HCT116 (cell line): ENCODE results near the gene CAPG. TPM values are rescaled to one million over a fixed set of nuclear protein-coding genes. Genes with fewer than 3 reads are reported as not detected.

Source experiments
- ATAC-seq: fragments of 200-7000 bp; cut with Tn5 transposase; 2 replicates; pipeline ENCODE4 v1.9.1; 2020; ENCODE audit warnings: mild to moderate bottlenecking, moderate library complexity
- BruUV-seq: library from RNA; stranded (reverse); fragments of 400-500 nt; replicated peaks from 2 replicates; lab custom pipeline; 2021; lab: Mats Ljungman, UMichigan
- CTCF ChIA-PET: fragments of 300-600 bp; sonication (Branson Sonifier 250); formaldehyde crosslinking; loops from one replicate; lab custom pipeline; 2021; ENCODE audit warnings: antibody characterized with exemption; lab: Charles Lee
- POLR2A ChIA-PET: fragments of 300-600, 350-600 bp; sonication (Branson Sonifier 250); formaldehyde crosslinking; loops from one replicate; lab custom pipeline; 2021; ENCODE audit warnings: antibody characterized with exemption; lab: Charles Lee
- RAD21 ChIA-PET, 2 experiments: fragments of 300-600 bp; sonication (Branson Sonifier 250); formaldehyde crosslinking; loops; one replicate each; lab custom pipeline; 2023; ENCODE audit warnings: low total read pairs in 2 of 2; ENCODE audit not compliant: uncharacterized antibody in 2 of 2, unreplicated experiment in 2 of 2, low non-redundant PET in 1 of 2; lab: Charles Lee
- DNase-seq: peaks from one replicate; pipeline ENCODE4 v3.0.0-alpha.2; 2010; ENCODE audit warnings: low read depth, low spot score
- H2AFZ ChIP-seq: fragments of 200-600 bp; shearing (Covaris generic), sonication (generic); 2 replicates; pipeline ENCODE4 v1.6.1; 2017; ENCODE audit warnings: low read depth, mixed run types, mixed read lengths, antibody characterized with exemption, low read length; ENCODE audit not compliant: poor library complexity, severe bottlenecking
- H3K27ac ChIP-seq: 2 replicates; pipeline ENCODE4 v1.5.1; 2012; ENCODE audit warnings: low read depth, low read length
- H3K27me3 ChIP-seq: fragments of 200-600 bp; sonication (generic); 2 replicates; pipeline ENCODE4 v1.6.1; 2016; ENCODE audit warnings: mixed run types, low read length, mixed read lengths; ENCODE audit not compliant: insufficient read depth
- H3K36me3 ChIP-seq, 2 experiments: fragments of 200-500 bp in 1 of 2; fragments of 200-600 bp in 1 of 2; sonication (Bioruptor generic) in 1 of 2; sonication (generic) in 1 of 2; 2 replicates each; pipeline versions ENCODE4 v1.5.1 to v1.6.1; 2014 to 2016; ENCODE audit warnings: low read length in 2 of 2, inconsistent platforms in 1 of 2, mixed read lengths in 1 of 2, mixed run types in 1 of 2; ENCODE audit not compliant: insufficient read depth in 2 of 2, control insufficient read depth in 1 of 2
- H3K4me1 ChIP-seq, 2 experiments: fragments of 200-600 bp in 1 of 2; sonication (generic) in 1 of 2; 2 replicates each; pipeline versions ENCODE4 v1.5.1 to v1.6.1; 2012 to 2017; ENCODE audit warnings: low read length in 2 of 2, inconsistent platforms in 1 of 2, mild to moderate bottlenecking in 1 of 2, mixed read lengths in 1 of 2, mixed run types in 1 of 2, moderate library complexity in 1 of 2; ENCODE audit not compliant: insufficient read depth in 2 of 2, control insufficient read depth in 1 of 2
- H3K4me2 ChIP-seq: fragments of 200-600 bp; sonication (generic); 2 replicates; pipeline ENCODE4 v1.6.1; 2017; ENCODE audit warnings: mixed run types, low read length, mixed read lengths
- H3K4me3 ChIP-seq, 2 experiments: fragments of 200-600 bp in 1 of 2; sonication (generic) in 1 of 2; replicated peaks in 1 of 2; 2 replicates each; pipeline ENCODE4 v1.5.1; 2011 to 2016; ENCODE audit warnings: low read length in 2 of 2, control low read depth in 1 of 2, low read depth in 1 of 2, mild to moderate bottlenecking in 1 of 2, mixed read lengths in 1 of 2, mixed run types in 1 of 2
- H3K79me2 ChIP-seq: fragments of 200-600 bp; sonication (generic); 2 replicates; pipeline ENCODE4 v1.6.1; 2017; ENCODE audit warnings: mild to moderate bottlenecking, mixed run types, low read length, moderate library complexity, mixed read lengths; ENCODE audit not compliant: insufficient read depth
- H3K9ac ChIP-seq: fragments of 200-600 bp; sonication (generic); 2 replicates; pipeline ENCODE4 v1.6.1; 2016; ENCODE audit warnings: low read length, mixed read lengths
- H3K9me2 ChIP-seq: fragments of 200-600 bp; sonication (generic), shearing (Covaris generic); 2 replicates; pipeline ENCODE4 v1.6.1; 2017; ENCODE audit warnings: mixed run types, mild to moderate bottlenecking, moderate library complexity; ENCODE audit not compliant: insufficient read depth
- H3K9me3 ChIP-seq, 2 experiments: fragments of 200-500 bp in 1 of 2; fragments of 200-600 bp in 1 of 2; sonication (Bioruptor generic) in 1 of 2; sonication (generic) in 1 of 2; 2 replicates each; pipeline ENCODE4 v1.6.1; 2014 to 2017; ENCODE audit warnings: low read length in 2 of 2, mixed read lengths in 2 of 2, inconsistent platforms in 1 of 2, low read depth in 1 of 2, mild to moderate bottlenecking in 1 of 2, mixed run types in 1 of 2, moderate library complexity in 1 of 2; ENCODE audit not compliant: control insufficient read depth in 1 of 2, insufficient read depth in 1 of 2
- H4K20me1 ChIP-seq: fragments of 200-600 bp; sonication (generic), shearing (Covaris generic); 2 replicates; pipeline ENCODE4 v1.6.1; 2017; ENCODE audit warnings: mixed run types, mild to moderate bottlenecking, moderate library complexity; ENCODE audit not compliant: insufficient read depth
- ATF3 ChIP-seq: IDR thresholded peaks from 2 replicates; pipeline ENCODE4 v1.6.1; 2012
- CBX3 ChIP-seq: IDR thresholded peaks from 2 replicates; pipeline ENCODE4 v1.6.1; 2012; ENCODE audit warnings: low read depth
- CEBPB ChIP-seq: IDR thresholded peaks from 2 replicates; pipeline ENCODE4 v1.6.1; 2012; ENCODE audit warnings: low read depth
- EGR1 ChIP-seq: IDR thresholded peaks from 2 replicates; pipeline ENCODE4 v1.6.1; 2012; ENCODE audit warnings: low read depth
- ELF1 ChIP-seq: IDR thresholded peaks from 2 replicates; pipeline ENCODE4 v1.6.1; 2012; ENCODE audit warnings: low read depth, borderline replicate concordance
- EZH2 ChIP-seq: fragments of 200-600 bp; sonication (generic); IDR thresholded peaks from 2 replicates; pipeline ENCODE4 v1.6.1; 2017; ENCODE audit warnings: antibody characterized with exemption, mixed run types
- EZH2phosphoT487 ChIP-seq: fragments of 200-600 bp; IDR thresholded peaks from 2 replicates; pipeline ENCODE4 v1.6.1; 2018; ENCODE audit warnings: antibody characterized with exemption, borderline replicate concordance
- JUND ChIP-seq: IDR thresholded peaks from 2 replicates; pipeline ENCODE4 v1.6.1; 2012
- MAX ChIP-seq: IDR thresholded peaks from 2 replicates; pipeline ENCODE4 v1.6.1; 2012
- REST ChIP-seq: IDR thresholded peaks from 2 replicates; pipeline ENCODE4 v1.6.1; 2012; ENCODE audit warnings: low read depth
- SIN3A ChIP-seq: IDR thresholded peaks from 2 replicates; pipeline ENCODE4 v1.6.1; 2012; ENCODE audit warnings: low read depth
- SRF ChIP-seq: IDR thresholded peaks from 2 replicates; pipeline ENCODE4 v1.6.1; 2012; ENCODE audit warnings: low read depth
- TCF7L2 ChIP-seq: IDR thresholded peaks from 2 replicates; pipeline ENCODE4 v1.7.0; 2011; ENCODE audit warnings: borderline replicate concordance, inconsistent platforms; ENCODE audit not compliant: insufficient read depth, insufficient read length; ENCODE audit errors: extremely low read depth
- ZBTB33 ChIP-seq: IDR thresholded peaks from 2 replicates; pipeline ENCODE4 v1.6.1; 2011; ENCODE audit warnings: mild to moderate bottlenecking, low read length, moderate library complexity; ENCODE audit not compliant: insufficient replicate concordance; ENCODE audit errors: extremely low read depth
- intact Hi-C: fragments of 100-400 bp; cut with micrococcal nuclease; formaldehyde crosslinking; loops from 2 replicates; pipeline ENCODE4 v1.10.0; 2022
- total RNA-seq: library from RNA; stranded (reverse); gene quantifications from one replicate; pipeline ENCODE4 v1.2.1, GENCODE V29; 2021; ENCODE audit not compliant: unreplicated experiment
- TF ChIP-seq, protein P1 (sequence below), 3 experiments: fragments of 200-600 bp in 1 of 3; sonication (generic) in 1 of 3; IDR thresholded peaks in 2 of 3; conservative IDR thresholded peaks in 1 of 3; 2 replicates each; pipeline ENCODE4 v1.5.1; 2012 to 2017; ENCODE audit warnings: low read depth in 2 of 3, low read length in 2 of 3, antibody characterized with exemption in 1 of 3, borderline replicate concordance in 1 of 3, control low read depth in 1 of 3, mild to moderate bottlenecking in 1 of 3, mixed read lengths in 1 of 3, mixed run types in 1 of 3, moderate library complexity in 1 of 3; ENCODE audit not compliant: insufficient read depth in 1 of 3

The CAPG gene
- total RNA-seq, 1 experiment from 2014 or later = 223 TPM

DNA sequence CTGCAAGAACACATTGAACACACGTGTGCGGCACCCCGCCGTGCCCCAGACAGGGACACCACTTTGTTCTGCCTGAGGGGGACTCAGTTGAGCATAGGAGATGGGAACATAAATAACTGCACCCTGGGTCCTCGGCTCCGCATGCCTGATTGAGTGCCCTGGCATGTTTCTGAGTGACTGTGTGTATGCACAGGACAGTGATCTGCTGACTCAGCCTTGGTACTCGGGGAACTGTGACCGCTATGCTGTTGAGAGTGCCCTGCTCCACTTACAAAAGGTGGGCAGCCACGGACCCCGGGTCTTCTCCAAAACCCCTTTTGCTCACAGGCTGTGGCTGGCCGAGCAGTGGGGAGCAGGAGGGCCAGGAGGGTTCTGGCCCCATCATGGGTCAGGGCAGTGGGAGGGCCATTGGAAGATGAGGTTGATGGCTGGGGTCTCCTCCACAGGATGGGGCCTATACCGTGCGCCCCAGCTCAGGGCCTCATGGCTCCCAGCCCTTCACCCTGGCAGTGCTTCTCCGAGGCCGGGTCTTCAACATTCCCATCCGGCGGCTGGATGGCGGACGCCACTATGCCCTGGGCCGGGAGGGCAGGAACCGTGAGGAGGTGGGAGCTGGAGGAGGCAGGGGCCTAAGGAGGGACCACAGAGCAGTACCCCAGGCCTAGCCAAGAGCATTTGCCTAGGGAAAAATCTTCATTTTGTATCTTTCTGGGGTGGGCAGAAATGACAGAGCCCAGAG lies 25.2 kb upstream of the CAPG start:
- H3K4me2 ChIP-seq = no peak overlapping the region
- ATAC-seq = no peak
- no peaks in the 10 kb centered on the region for H3K9me3 ChIP-seq
- no peaks in the 10 kb centered on the region for H3K79me2 ChIP-seq
- ChIA-PET POLR2A (interaction anchor here (1.0 kb wide), 1 partner anchor 104 kb away, joined by 4 read pairs; no protein-coding TSS in a partner anchor), RAD21 (no interaction called here), CTCF (interaction anchor here (0.9 kb wide), 1 partner anchor 10 kb away, joined by 3 read pairs; no protein-coding TSS in a partner anchor)
- no peak for DNase-seq
- peaks cover 24 to 43% of the 10 kb centered on the region in 2 experiments for H3K4me1 ChIP-seq
- no peak overlapping the region for H2AFZ ChIP-seq
- H3K27ac ChIP-seq = peak overlapping the region; percentile 24; the same call in 1 of the 2 replicates
- H3K4me3 ChIP-seq = no peak overlapping the region
- no peaks in the 10 kb centered on the region for H4K20me1 ChIP-seq
- H3K9me2 ChIP-seq = no peaks in the 10 kb centered on the region
- no peak overlapping the region for H3K9ac ChIP-seq
- BruUV-seq = no TSS peak
- no peak for TF ChIP-seq ELF1
- TF ChIP-seq ATF3 = no peak
- TF ChIP-seq EZH2phosphoT487 = no peak
- TF ChIP-seq JUND = no peak
- no peak for TF ChIP-seq TCF7L2
- no peak for TF ChIP-seq EZH2
- TF ChIP-seq MAX = no peak
- TF ChIP-seq, protein P1, sequence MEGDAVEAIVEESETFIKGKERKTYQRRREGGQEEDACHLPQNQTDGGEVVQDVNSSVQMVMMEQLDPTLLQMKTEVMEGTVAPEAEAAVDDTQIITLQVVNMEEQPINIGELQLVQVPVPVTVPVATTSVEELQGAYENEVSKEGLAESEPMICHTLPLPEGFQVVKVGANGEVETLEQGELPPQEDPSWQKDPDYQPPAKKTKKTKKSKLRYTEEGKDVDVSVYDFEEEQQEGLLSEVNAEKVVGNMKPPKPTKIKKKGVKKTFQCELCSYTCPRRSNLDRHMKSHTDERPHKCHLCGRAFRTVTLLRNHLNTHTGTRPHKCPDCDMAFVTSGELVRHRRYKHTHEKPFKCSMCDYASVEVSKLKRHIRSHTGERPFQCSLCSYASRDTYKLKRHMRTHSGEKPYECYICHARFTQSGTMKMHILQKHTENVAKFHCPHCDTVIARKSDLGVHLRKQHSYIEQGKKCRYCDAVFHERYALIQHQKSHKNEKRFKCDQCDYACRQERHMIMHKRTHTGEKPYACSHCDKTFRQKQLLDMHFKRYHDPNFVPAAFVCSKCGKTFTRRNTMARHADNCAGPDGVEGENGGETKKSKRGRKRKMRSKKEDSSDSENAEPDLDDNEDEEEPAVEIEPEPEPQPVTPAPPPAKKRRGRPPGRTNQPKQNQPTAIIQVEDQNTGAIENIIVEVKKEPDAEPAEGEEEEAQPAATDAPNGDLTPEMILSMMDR (IDR thresholded peaks at IDR 0.05 in 2 of 3, conservative IDR thresholded peaks at IDR 0.05 in 1 of 3; ENCODE audit: borderline replicate concordance in 1 of 3, insufficient read depth in 1 of 3, low read depth in 2 of 3, low read length in 2 of 3) = no peak
- no peak for TF ChIP-seq EGR1
- no peak for TF ChIP-seq CBX3
- no peak for TF ChIP-seq REST
- TF ChIP-seq CEBPB = no peak
- TF ChIP-seq SIN3A = no peak
- no peak for TF ChIP-seq SRF
- no peak for TF ChIP-seq ZBTB33
- intact Hi-C loops = no loop called here
- H3K36me3 ChIP-seq = no peaks in the 10 kb centered on the region
- no peaks in the 10 kb centered on the region for H3K27me3 ChIP-seq
